GM12891 (cell line): ENCODE measurements around the gene G6PC2.

Experiments
- DNase-seq: peaks from one replicate; pipeline ENCODE4 v3.0.0; 2011; ENCODE audit warnings: low spot score; ENCODE audit not compliant: insufficient read length
- FAIRE-seq: peaks from 2 replicates; lab custom pipeline; 2011; peaks lifted over from hg19 to GRCh38; lab: Jason Lieb, UNC
- PAX5 ChIP-seq: IDR thresholded peaks from 2 replicates; pipeline ENCODE4 v1.6.1; 2011; ENCODE audit warnings: low read length, moderate library complexity, mild to moderate bottlenecking; ENCODE audit not compliant: insufficient read depth, severe bottlenecking
- POLR2A ChIP-seq: IDR thresholded peaks from 2 replicates; pipeline ENCODE4 v1.6.1; 2011; ENCODE audit warnings: low read depth, low read length, control low read depth
- POLR2AphosphoS5 ChIP-seq: IDR thresholded peaks from 2 replicates; pipeline ENCODE4 v1.6.1; 2011; ENCODE audit warnings: low read depth, low read length, control low read depth
- POU2F2 ChIP-seq: IDR thresholded peaks from 2 replicates; pipeline ENCODE4 v1.6.1; 2011; ENCODE audit warnings: low read depth, mild to moderate bottlenecking, control low read depth, low read length, moderate library complexity
- SPI1 ChIP-seq: IDR thresholded peaks from 2 replicates; pipeline ENCODE4 v1.6.1; 2011; ENCODE audit warnings: low read depth, low read length, control low read depth
- TAF1 ChIP-seq: IDR thresholded peaks from 2 replicates; pipeline ENCODE4 v1.6.1; 2011; ENCODE audit warnings: low read depth, low read length, control low read depth

G6PC2 gene

DNA sequence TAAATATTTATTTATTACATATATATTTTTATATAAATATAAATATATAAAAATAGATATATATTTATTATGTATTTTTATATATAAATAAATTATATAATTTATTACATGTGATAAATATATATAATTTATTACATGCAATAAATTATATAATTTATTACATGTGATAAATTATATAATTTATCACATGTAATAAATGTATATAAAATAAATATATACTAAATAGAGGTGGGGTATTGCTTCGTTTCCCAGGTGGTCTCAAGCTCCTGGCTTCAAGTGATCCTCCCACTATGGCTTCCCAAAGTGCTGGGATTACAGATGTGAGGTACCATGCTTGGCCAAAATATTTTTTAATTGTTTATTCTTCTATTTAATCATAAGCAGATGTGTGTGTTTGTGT lies 3.6 kb upstream of the G6PC2 start:
- TF ChIP-seq PAX5 (no peak), POU2F2 (no peak), POLR2AphosphoS5 (no peak), TAF1 (no peak), SPI1 (no peak), POLR2A (no peak)
- DNase-seq (no peak), FAIRE-seq (no peak)

DNA sequence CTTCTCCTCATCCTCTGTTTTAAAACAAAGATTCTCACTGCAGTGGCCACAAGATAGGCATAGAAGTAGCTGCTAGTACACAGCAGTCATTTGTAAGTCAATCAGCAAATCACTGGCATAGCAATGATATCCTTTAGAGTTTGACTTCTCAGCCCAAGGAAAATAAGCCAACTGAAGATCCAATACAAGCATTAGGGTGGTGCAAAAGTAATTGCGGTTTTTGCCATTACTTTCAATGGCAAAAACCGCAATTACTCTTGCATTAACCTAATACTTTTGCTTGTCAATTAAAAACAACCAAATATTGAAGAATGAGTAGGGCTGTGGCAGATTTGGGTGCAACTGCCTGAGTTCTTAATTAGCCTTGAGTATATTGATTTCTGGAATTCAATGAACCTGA lies 2.8 kb downstream of the G6PC2 start:
- TF ChIP-seq TAF1 (no peak), POU2F2 (no peak)
- no peak for FAIRE-seq
- no peak for DNase-seq

DNA sequence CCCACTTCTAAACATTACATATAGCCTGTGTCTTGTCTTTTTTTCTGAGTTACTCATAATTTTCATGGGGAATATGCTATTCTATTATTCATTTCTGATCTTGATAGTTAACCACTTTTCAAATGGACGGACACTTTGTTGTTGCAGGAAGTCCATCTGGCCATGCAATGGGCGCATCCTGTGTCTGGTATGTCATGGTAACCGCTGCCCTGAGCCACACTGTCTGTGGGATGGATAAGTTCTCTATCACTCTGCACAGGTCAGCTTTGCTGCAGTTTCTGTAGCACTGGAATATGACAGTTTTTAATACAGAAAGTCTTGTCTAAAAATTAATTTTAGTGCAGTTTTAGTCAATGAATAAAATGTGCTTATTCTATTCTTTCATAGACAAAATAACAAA lies 3.3 kb downstream of the G6PC2 start:
- TF ChIP-seq SPI1 (no peak), POLR2AphosphoS5 (no peak), POU2F2 (no peak), POLR2A (no peak), PAX5 (no peak), TAF1 (no peak)
- DNase-seq (no peak), FAIRE-seq (no peak)

DNA sequence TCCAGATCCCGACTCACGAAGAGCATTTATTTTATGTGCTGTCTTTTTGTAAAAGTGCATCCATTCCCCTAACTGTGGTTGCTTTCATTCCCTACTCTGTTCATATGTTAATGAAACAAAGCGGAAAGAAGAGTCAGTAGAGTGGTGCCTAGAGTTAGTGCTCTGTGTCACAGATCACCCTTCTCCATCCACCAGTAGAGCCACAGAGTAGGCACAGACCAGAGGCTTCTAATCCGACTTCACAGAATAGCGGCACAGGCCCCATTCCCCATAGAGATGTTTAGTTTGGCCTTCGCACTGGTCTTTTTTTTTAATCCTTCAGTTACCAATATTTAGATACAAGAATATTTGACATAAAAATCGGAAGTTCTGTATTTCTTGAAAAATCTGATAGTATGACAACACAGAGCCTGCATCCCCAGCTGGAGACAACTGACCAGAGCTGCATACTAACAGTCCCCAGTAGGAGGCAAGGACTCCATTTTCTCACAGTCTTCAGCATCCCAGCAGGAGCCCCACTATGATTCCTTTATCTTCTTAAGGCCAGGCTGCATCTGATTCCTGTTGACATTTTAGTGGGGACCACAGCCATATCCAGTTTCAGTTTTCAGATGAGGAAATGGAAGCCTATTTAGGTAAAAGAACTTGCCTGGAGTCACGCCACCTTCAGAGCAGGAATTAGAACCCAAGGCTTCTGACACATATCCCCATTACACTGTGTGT lies 7.0 kb downstream of the G6PC2 start:
- DNase-seq (no peak), FAIRE-seq (no peak)
- no peak for TF ChIP-seq TAF1
- TF ChIP-seq POLR2AphosphoS5, result no peak
- TF ChIP-seq PAX5, result no peak
- TF ChIP-seq POU2F2, result no peak
- TF ChIP-seq SPI1, result no peak
- no peak for TF ChIP-seq POLR2A

DNA sequence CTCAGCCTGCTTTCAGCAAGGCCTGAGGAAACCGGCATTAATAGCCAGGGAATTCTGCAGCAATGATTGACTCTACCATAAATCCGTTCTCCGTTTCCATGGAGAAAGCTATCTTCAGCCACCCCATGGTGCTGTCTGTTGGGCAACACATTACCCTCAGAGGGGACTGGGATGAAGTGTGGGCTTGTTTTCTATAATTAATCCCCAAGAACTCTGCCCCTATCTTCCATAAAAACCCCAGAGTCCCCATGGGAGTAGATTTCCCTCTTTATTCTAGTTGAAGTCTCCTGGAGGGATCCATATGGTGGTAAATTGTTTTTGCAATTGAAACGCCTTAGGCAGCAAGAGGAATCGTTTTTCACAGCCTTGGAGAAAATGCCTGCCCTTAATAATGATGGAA lies 9.2 kb downstream of the G6PC2 start:
- DNase-seq, result no peak
- TF ChIP-seq SPI1 (no peak), POU2F2 (no peak), POLR2A (no peak), POLR2AphosphoS5 (no peak), TAF1 (no peak), PAX5 (no peak)
- no peak for FAIRE-seq

DNA sequence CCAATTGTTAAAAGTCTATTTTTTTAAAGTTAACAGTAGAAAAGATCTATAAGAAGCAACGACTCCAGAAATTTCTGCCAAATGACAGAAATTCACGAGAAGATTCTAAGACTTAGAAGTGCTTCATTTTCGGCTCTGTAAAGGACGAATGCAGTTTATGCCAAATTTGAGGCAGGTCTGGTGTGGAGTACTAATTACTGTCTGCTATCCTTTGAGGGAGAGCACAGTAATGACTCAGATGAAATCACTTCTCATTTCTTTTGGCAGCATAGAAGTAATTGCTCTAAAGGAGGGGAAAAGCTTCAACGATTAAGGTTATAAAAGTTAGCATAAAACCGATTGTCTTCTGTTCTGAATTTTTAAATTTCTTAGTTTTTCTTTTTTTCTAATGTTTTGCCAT lies 11.4 kb downstream of the G6PC2 start:
- DNase-seq (no peak), FAIRE-seq (no peak)
- TF ChIP-seq POU2F2, result no peak
- TF ChIP-seq POLR2A, result no peak
- TF ChIP-seq TAF1, result no peak
- no peak for TF ChIP-seq PAX5
- TF ChIP-seq SPI1, result no peak
- TF ChIP-seq POLR2AphosphoS5, result no peak

DNA sequence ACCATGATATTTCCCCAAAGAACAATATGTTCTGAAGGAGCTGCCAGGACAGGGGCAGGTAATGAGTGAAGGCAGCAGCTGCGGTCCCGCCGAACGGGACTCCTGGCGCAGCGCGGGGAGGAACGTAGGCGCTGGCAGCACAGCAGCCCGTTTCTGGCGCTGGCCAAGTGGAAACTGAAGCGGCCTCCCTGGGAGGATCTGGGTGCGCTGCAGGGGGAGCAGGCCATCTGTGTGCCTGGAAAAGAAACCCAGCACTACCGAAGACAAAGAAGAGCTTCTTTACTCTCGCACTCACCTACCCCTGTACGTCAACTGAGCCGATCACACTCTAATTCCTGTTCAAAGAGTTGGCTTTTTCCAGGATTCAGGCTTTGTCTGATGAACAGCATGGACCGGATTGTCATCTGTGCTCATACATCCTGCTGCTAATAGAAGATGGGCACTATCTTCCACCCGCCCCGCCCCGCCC lies 11.8 kb downstream of the G6PC2 start:
- FAIRE-seq, result no peak
- no peak for DNase-seq
- no peak for TF ChIP-seq PAX5
- TF ChIP-seq TAF1, result no peak
- no peak for TF ChIP-seq POU2F2
- no peak for TF ChIP-seq SPI1
- no peak for TF ChIP-seq POLR2AphosphoS5
- TF ChIP-seq POLR2A, result no peak

DNA sequence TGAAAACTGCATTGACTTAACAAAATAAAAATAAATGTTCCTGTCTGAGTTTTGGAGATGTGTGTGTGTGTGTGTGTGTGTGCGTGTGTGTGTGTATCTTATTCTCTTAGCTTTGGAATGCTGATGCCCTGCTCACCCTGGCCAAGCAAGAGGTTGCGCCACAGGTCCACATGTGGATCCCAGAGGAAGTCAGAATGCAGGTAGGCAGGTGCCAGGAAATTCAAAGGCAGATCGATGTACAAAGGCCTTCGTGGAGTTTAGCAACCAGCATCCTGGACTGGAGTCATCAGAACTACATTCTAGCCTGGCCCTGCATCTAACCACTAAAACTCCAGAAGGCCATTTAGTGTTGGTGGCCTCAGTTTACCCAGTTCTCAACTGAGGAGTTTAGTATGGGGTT lies 12.4 kb downstream of the G6PC2 start:
- DNase-seq (no peak), FAIRE-seq (no peak)
- TF ChIP-seq POU2F2 (no peak), TAF1 (no peak), POLR2AphosphoS5 (no peak), POLR2A (no peak), SPI1 (no peak), PAX5 (no peak)

DNA sequence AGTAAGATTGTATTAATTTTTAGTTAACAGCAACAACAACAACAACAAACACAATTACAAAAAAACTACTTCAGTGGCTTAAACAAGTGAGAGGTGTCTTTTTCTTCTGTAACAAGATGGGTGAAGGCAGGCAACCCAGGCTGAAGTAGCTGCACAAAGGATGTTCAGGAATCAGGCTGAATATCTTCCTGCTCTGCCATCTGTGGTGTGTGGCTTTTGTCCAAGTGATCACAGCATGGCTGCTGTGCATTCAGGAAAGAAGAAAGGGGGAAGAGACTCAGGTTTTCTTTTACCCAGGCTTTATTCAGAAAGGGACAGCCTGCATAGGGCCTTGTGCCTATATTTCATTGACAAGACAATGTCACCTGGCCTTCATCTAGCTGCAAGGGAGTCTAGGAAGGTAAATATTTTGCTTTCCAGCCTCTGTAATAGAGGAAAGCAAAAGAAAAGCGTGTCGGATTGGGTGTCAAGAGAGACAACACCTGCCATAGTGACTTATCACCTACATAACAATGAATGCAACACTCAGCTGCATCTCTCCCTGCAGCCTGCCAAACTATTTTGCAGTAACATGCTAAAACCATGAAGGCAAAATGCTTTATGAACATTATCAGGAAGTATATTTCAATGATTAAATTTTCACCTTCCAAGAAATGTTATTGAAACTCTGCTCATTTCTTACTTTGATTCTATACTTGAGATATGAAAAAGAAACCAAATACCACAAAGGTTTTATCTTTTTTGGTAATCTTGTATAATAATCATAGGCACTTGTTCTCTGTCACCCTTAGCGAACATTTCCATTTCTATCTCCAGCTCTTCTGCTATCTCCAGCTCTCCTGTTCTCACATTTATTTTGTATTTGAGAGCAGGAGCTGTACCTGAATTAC lies 14.6 kb downstream of the G6PC2 start:
- TF ChIP-seq PAX5 (no peak), TAF1 (no peak), POLR2AphosphoS5 (no peak), POLR2A (no peak), POU2F2 (no peak), SPI1 (no peak)
- no peak for DNase-seq
- no peak for FAIRE-seq
